ENCODE results near the gene FUT1.
"Not testable (repeated sequence)": the region's sequence is repeated elsewhere in the genome, so short reads cannot be mapped to it uniquely, and the experiment has no call there.

FUT1 gene

DNA sequence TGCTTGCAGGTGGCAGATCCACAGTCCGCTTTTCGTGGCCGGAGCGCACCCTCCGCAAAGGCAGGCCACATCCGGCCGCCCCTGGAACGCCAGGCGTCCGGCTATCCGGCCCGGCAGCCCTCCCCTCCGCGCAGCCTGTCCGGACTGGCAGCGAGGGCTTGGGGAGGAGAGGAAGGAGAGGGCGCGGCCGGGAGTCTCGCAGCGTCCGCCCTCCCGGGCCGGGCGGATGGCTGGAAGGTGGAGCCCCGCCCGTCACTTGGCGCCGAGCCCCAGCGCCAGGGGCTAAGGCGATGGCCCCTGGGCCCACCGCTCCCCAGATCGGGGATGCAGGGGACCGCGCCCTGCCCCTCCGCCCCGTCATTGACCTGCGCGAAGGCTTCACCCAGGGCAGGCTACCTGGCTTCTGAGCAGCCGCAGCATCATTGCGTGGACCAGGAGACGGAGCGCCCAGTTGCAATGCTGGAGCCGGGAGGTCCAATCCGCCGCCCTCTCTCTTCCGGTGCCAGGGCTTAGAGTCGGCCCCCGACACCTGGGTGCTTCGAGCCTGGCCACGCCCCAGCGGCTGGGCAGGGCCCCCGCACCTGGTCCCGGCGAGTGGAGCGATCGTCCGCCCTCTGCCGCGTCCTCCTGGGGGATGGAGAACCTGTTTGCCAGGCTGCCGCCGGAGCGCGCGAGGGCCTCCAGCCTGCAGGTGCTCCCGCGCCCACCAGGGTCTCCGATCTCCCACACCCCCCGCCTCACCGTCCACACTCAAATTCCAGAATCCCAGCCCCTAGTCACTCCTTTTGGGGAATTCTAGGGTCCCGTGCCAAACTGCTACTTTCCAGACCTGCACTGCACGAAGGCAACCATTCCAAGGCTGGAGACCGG is at the start of gene FUT1:
TSS of gene FUT1 (minus strand) at position 146 of the 870 bp plus-strand sequence. CDS start 1,360 bp downstream, outside the sequence.
- no peak for DNase-seq

DNA sequence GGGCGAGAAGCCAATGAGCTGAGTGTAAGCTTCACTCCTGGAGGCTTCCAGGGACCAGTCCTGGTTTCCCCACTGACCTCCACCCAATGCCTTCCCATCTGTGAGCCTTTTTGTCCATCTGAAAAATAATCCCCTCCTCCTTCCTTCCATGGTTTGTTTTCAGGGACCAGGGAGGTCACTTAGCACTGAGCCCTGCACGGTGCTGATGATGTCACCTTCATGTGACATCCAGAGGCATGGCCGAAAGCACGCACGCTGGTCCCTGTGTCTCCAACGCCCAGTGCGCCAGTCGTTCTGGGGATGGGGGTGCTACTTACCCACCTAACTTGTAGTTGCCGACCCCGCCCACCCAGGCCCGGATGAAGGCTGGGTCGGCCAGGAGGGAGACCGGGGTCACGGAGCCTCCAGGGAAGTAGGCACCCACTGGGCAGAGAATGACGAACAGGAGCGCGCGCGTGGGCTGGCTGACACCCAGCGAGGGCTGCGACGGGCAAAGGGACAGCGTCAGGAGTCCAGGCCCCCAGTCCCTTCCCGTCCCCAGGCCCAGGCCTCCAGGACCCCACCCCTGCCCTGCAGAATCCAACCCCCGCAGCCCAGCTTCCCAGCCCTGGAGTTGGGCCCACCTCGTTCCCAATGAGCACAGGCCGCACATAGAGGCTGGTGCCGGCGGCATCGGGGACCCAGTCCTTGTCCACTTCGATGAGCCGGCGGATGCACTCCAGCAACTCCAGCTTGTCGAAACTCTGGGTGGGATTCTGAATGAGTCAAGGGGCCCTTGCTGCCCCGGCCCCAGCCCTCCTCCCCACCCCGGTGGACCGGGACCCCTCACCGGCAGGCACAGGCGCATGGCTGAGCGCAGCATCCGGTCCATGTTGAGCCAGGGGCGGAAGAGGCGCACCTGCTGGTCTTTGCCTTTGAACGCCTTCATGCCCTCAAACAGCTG is 47.2 kb upstream of the FUT1 start:
- DNase-seq = no peak

DNA sequence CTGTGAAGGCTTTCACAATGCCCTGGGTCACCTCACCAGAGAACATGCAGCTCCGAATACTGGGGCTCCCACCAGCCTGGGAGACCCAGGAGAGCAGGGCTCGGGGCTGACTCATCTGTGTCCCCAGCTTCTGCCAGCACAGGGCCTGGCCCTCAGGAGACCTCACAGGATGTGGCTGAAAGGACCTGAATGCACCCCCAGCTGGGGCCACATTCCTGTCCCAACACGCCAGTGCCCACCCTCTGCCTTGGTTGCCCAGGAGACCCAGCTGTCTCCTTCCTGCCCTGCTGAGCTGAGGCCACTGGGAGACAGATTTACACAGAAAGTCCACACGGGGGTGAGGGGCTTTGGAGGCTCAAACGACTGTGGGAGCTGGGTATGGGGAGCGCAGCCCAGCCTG is 46.5 kb upstream of the FUT1 start:
- DNase-seq = no peak

DNA sequence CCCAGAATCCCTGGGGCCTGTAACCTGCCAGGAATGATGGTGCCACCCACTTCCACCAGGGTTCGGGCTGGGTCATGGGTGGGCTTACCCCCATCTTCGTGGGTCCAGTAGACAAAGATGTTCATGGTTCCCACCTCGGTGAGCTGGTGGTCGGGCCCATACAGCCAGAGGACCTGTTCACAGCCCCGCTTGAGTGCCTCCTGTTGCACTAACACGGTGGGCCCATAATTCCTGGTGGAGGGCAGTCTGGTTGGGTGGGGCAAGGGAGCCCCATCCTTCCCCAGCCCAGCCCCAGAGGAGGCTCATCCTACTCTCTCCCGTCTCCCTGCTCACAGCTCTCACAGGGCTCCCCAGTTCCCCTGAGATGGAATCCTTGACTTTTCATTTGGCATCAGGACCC is 44.7 kb upstream of the FUT1 start:
- DNase-seq = no peak

DNA sequence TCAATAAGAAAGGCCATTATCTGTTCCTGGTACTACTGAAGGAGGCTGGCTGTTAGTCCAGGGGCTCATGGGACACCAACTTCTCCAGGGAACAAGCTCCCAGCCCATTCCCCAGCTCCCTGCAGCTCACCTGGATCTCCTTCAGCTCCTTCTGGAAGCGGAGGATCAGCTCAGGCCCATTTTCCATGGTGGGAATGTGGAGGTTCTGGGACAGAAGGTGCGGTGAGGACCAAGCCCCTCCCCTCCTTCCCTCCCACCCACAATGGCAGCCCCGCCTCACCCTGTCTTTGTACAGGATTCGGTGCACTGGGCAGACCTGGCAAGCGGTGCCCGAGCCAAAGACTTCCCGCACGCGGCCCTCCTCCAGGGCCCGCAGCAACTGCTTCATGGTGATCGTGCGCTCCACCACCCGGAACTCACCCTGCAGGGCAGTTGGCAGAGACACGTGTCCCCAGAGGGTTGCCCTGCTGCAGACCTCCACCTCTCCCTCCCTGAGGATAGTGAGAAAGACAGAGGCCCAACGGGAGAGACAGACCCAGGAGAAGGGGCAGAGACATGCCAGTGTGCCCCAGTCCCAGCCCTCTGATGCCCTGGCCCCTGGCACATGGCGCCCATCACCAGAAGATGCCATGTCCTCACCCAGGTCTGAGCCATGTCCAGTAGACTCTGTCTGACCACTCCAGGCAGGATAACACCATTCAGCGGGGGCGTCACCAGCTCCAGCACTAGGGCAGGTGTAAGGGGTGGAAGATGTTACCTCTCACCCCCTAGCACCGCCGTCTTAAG is 44.0 kb upstream of the FUT1 start:
- DNase-seq = no peak

DNA sequence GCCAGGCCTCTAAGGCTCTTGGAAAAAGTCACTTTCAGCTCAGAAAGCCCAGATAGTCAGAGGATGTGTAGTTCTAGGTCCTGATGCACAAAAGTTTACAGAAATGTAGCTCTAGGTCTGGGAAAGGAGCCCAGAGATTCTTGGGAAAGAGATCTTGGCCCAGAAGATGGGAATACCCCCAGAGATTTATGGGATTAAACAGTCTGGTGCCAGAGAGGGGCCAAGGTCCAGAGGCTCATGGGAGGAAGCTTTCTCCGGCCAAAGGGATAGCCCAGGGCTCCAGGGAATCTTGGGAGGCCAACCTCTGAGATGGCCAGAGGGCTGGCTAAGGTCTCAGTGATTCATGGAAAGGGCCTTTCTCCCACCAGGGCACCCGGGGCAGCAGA is 43.2 kb upstream of the FUT1 start:
- no peak for DNase-seq

DNA sequence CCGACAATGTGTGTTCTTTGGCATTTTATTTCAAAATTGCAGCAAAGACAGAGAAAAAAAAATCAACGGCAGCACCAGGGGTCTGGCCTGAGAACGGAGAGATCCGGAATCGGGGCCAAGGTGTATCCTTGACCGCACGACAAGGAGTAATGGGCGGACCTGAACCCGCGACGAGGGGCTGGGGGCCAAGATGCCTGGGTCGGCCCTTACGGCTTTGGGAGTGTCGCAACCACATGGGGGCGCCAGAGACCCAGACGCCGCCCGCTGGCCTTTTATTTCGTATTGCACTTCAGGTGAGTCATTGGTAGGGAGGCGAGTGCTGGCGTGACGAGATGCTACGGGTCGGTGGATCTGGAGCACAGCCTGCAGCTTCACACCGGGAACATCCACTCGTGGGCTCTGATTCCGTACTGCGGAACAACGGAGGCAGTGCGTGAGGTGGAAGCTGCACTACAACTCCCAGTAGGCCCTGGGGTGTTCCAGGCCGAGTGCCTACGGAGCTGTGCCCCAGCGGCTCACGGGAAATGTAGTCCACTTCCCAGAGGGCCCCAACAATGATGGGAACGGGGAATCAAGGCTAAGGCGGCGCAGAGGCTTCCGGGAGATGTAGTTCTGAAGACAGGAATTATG is 42.7 kb upstream of the FUT1 start:
- peak; percentile 94 to 95 for DNase-seq

DNA sequence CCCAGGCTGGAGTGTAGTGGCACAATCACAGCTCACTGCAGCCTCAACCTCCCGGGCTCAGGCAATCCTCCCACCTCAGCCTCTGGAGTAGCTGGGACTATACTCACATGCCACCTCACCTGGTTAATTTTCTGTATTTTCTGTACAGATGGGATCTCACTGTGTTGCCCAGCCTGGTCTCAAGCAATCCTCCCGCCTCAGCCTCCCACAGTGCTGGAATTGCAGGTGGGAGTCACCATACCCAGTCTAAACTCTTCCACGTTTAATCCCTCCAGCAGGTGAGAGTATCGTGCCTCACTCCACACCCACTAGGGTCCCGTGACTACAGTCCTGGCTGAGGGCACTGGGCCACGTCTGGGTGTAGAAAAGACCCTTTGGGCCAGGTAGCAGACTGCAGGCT is 41.9 kb upstream of the FUT1 start:
- DNase-seq = no peak

DNA sequence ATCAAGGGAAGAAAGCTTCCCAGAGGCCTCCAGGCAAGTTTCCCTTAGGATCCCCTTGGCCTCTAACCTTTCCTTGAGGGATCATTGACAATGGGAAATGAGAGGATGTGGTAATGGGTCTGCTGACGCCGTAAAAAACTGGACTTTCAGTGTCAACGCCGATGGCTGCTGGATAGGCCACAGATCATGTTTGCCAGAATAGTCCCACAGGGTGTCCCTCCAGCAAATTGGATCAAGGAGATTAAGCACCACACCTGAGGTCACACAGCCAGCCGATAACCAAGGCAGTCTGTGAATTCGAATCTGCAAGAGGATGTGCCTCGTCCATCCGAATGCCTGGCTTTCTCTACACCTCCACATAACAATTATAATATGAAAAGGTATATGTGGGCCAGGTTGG is 40.8 kb upstream of the FUT1 start:
- DNase-seq = no peak

DNA sequence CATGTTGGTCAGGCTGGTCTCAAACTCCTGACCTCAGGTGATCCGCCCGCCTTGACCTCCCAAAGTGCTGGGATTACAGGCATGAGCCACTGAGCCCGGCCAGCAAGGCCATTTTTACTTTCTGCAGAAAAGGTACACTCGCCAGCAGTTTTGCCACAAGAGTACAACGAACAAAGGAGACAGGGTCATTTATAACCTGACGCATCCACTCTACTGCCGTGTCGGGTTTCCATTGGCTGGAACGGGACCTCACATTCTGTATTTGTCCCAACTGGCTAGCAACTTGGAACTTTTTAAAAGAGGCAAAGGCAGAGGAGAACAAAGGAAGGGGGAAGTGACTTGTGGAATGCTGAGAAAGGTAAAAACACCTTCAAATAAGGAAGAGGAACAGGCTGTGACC is 34.9 kb upstream of the FUT1 start:
- DNase-seq = not testable (repeated sequence)

DNA sequence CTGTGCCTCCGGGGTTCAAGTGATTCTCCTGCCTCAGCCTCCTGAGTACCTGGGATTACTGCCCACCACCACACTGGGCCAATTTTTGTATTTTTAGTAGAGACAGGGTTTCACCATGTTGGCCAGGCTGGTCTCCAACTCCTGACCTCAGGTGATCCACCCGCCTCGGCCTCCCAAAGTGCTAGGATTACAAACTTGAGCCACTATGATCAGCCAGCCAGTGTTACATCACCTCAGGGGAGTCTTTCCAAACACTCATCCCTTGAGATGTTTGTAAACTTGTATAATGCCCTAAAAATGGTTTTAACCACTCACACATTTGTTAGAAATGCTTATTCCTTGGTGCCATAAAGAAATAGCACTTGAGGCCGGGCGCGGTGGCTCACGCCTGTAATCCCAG is 34.0 kb upstream of the FUT1 start:
- DNase-seq = not testable (repeated sequence)

DNA sequence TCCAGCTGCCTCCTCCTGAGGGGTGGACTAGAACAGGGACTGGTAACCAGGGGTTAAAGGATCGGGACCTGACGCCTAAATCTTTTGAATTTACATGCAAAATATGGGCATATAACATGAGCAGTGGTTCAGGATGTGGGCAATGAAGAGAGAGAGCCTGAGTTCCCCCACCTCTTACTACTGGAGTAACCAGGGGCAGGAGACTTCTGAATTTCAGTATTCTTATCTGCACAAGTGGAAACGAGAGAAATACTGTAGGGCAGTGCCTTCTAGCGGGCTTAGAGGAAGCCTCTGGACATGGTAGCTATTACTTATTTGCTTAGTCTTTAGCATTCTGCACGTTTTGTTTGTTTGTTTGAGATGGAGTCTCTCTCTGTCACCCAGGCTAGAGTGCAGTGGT is 32.1 kb upstream of the FUT1 start:
- DNase-seq = peak in 1 of 2 experiments; percentile 28

DNA sequence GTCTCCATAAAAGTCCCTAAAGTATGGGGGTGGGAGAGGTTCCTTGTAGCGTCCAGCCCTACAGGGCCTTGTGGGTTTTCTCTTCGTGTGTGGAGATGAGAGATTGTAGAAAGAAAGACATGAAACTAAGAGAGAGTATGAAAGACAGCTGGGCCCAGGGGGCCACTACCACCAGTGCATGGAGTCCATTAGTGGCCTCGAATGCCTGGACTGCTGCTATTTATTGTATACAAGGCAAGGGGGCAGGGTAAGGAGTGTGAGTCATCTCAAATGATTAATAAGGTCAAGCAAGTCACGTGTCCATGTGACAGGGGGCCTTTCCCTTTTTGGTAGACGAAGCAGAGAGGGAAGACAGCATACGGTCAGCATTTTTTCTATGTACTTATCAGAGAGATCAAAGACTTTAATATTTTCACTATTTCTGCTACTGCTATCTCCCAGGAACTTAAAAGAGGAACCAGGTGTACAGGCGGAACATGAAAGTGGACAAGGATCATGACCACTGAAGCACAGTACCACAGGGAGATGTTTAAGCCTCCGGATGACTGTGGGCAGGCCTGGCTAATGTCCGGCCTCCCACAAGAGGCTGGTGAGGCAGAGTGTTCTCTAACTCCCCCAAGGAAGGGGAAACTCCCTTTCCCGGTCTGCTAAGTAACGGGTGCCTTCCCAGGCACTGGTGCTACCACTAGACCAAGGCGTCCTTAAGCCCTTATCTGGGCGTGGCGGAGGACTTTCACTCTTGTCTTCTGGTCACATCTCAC is 28.4 kb upstream of the FUT1 start:
- no peak for DNase-seq

DNA sequence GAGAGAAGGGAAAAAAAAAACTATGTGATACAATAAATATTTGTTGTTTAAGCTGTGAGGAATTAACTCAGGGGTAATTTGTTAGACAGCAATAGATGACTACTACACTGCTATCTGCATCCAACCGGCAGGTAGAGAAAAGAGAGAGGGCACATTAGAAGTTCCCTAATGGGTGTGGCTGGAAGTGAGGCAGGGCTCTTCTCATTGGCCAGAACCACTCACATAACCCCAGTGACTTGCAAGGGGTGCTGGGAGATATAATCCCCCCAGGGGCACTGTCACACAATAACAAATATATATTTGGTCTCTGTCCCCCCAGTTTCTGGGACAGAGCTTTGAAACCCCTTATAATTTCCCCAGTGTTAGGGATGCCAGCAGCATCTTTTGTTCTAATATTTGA is 27.2 kb upstream of the FUT1 start:
- no peak for DNase-seq

DNA sequence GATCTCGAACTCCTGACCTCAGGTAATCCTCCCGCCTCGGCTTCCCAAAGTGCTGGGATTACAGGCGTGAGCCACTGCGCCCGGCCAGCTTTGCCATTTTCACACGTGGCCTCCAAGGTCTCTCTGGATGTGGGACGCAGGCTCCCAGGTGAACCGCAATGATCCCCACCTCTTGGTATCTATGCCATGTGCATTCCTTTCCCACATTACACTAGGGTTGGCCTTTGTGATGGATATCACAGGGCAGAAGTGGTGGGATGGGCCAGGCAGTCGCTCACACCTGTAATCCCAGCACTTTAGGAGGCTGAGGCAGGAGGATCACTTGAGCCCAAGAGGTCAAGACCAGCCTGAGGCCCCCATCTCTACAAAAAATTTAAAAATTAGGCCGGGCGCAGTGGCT is 25.3 kb upstream of the FUT1 start:
- DNase-seq = no peak

DNA sequence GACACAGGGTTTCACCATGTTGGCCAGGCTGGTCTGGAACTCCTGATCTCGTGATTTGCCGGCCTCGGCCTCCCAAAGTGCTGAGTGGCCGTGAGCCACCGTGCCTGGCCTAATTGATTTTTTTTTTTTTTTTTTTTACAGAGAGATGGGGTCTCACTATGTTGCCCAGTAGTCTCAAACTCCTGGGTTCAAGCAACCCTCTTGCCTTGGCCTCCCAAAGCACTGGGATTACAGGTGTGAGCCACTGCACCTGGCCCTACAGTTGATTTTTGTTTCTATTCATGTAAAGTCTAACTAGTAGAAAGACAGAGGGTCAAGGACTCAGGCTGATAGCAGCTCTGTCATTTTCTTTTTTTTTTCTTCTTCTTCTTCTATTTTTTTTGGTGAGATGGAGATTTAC is 24.7 kb upstream of the FUT1 start:
- no peak for DNase-seq

DNA sequence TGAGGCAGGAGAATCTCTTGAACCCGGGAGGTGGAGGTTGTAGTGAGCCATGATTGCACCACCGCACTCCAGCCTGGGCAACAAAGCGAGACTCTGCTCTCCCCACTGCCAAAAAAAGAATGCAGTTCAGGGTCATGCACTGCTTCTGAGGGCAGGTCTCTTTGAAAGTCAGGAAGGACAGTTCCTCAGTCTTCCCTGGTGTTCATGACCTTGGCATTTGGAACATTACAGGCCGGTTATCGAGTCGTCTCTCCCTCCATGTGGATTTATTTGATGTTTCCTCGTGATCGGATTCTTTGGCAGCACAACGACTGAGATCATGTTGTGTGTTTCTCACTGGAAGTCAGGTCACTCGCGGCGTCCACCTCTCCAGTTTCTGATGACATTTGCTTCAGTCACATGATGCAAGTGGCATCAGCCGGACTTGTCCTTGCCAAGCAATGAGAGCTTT is 20.1 kb upstream of the FUT1 start:
- DNase-seq = no peak

DNA sequence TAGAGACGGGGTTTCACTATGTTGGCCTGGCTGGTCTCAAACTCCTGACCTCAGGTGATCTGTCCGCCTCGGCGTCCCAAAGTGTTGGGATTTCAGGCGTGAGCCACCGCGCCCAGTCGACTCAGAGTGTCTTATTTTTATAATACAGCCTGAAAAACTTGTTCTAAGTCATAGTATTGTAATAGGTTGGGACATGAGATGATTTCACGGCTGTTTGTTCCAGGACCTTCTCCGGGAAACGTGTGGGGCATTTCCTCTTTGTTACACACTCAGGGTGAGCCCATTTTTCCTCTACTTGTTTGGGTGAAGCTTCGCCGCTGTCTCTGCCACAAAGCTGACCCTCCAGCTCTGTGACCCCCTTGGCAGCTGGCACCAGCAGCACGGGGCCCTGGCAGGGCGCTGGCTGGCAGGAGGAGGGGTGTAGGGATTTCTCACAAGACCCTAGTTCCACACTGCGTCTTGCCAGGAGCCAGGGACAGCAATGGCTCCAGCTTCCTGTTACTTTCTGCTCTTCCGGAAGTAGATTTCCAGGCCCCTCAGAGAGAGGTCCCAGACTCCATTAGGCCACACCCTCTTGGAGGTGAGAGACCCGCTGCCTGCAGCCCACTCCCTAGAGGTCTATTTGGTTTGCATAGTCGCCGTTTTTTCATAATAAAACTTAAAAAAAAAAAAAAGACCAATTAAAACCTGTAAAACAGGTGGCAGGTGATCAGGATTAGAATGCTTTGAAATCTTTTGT is 18.5 kb upstream of the FUT1 start:
- DNase-seq = no peak

DNA sequence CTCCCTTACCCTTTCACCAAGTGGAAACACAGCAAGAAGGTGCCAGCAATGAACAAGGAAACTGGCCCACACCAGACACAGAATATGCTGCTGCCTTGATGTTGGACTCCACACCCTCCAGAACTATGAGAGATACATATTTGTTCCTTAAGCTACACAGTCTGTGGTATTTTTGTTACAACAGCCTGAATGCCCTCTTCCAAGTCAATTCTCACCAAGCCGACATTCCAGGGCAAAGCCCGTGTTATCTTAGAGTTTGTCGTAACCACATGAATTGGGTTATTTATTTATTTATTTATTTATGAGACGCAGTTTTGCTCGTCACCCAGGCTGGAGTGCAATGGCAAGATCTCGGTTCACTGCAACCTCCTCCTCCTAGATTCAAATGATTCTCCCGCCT is 17.8 kb upstream of the FUT1 start:
- DNase-seq = no peak

DNA sequence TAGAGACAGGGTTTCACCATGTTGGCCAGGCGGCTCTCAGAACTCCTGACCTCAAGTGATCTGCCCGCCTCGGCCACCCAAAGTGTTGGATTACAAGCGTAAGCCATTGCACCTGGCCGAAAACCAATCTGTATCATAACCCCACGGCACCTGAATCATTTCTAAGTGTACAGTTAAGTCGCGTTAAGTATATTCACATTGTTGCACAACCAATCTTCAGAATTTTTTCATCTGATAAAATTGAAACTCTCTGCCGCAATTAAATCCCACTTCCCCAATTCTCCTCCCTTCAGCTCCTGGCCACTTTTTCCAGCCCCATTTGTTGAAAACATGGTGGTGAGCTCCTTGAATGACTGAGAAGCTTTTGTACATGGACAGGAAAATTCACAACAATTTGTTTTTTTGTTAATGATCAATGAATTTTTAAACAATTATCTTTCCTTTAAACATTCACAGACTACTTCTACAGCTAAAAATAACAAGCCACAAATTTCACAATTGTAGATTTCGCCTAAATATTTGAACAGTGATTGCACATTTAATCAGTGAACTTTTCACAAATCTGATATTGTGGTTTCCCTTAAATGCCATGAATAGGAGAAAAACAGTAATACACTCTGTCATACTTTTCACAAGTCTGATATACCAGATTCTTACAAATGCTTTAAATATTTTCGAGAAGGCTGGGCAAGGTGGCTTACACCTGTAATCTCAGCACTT is 16.7 kb upstream of the FUT1 start:
- DNase-seq = no peak

Measured in NCI-H446 (cell line).